PC-3 (cell line): ENCODE data around the gene CCNC. TPM values are rescaled to one million over a fixed set of nuclear protein-coding genes. Genes with fewer than 3 reads are reported as not detected.

ENCODE experiments used
- ATAC-seq: fragments of 200-7000 bp; cut with Tn5 transposase; 2 replicates; pipeline ENCODE4 v1.9.1; 2020; ENCODE audit warnings: mild to moderate bottlenecking, moderate library complexity
- BruUV-seq: library from RNA; stranded (reverse); fragments of 400-500 nt; replicated peaks from 2 replicates; lab custom pipeline; 2021; lab: Mats Ljungman, UMichigan
- CTCF ChIA-PET: fragments of 300-600 bp; sonication (Branson Sonifier 250); formaldehyde crosslinking; loops from one replicate; lab custom pipeline; 2022; ENCODE audit warnings: antibody characterized with exemption; lab: Charles Lee
- POLR2A ChIA-PET: fragments of 300-600 bp; sonication (Branson Sonifier 250); formaldehyde crosslinking; loops from one replicate; lab custom pipeline; 2022; ENCODE audit warnings: antibody characterized with exemption; ENCODE audit not compliant: unreplicated experiment; lab: Charles Lee
- DNase-seq: peaks from one replicate; pipeline ENCODE4 v3.0.0-alpha.2; 2015
- H2AFZ ChIP-seq: fragments of 300-600 bp; sonication (generic); 2 replicates; pipeline ENCODE4 v1.6.0; 2016; ENCODE audit warnings: antibody characterized with exemption, low read length
- H3F3A ChIP-seq: fragments of 300-600 bp; sonication (generic); one replicate; pipeline ENCODE4 v1.6.0; 2017; ENCODE audit warnings: antibody characterized with exemption, low read length, control low read depth, mild to moderate bottlenecking; ENCODE audit not compliant: unreplicated experiment
- H3K27ac ChIP-seq: fragments of 300-600 bp; sonication (generic); 2 replicates; pipeline ENCODE4 v1.5.1; 2016; ENCODE audit warnings: mild to moderate bottlenecking, low read length
- H3K27me3 ChIP-seq: fragments of 300-600 bp; sonication (generic); 2 replicates; pipeline ENCODE4 v1.6.1; 2016; ENCODE audit warnings: low read length, mixed read lengths
- H3K36me3 ChIP-seq: fragments of 300-600 bp; sonication (generic); 2 replicates; pipeline ENCODE4 v1.6.1; 2016; ENCODE audit warnings: low read depth, mixed run types, low read length, mixed read lengths
- H3K4me1 ChIP-seq: fragments of 300-600 bp; sonication (generic); 2 replicates; pipeline ENCODE4 v1.5.1; 2016; ENCODE audit warnings: low read length; ENCODE audit not compliant: insufficient read depth
- H3K4me2 ChIP-seq: fragments of 300-600 bp; sonication (generic); 2 replicates; pipeline ENCODE4 v1.6.0; 2016; ENCODE audit warnings: low read length
- H3K4me3 ChIP-seq: fragments of 300-600 bp; sonication (generic); 2 replicates; pipeline ENCODE4 v1.5.1; 2016; ENCODE audit warnings: mild to moderate bottlenecking, low read length, mixed read lengths
- H3K79me2 ChIP-seq: fragments of 300-600 bp; sonication (generic); 2 replicates; pipeline ENCODE4 v1.6.1; 2017; ENCODE audit warnings: low read length, mixed read lengths
- H3K9ac ChIP-seq: fragments of 300-600 bp; sonication (generic); 2 replicates; pipeline ENCODE4 v1.6.0; 2016; ENCODE audit warnings: mild to moderate bottlenecking, low read length
- H3K9me2 ChIP-seq: fragments of 300-600 bp; sonication (generic); replicated peaks from 2 replicates; pipeline ENCODE4 v1.6.1; 2016; ENCODE audit warnings: mixed run types, low read length, mixed read lengths
- H3K9me3 ChIP-seq: fragments of 300-600 bp; sonication (generic); 2 replicates; pipeline ENCODE4 v1.6.1; 2016; ENCODE audit warnings: low read length, mixed read lengths
- H4K20me1 ChIP-seq: fragments of 300-600 bp; sonication (generic); 2 replicates; pipeline ENCODE4 v1.6.1; 2016; ENCODE audit warnings: low read length, mixed read lengths
- EZH2 ChIP-seq: fragments of 300-600 bp; sonication (generic); IDR thresholded peaks from one replicate; pipeline ENCODE4 v1.6.1; 2017; ENCODE audit warnings: antibody characterized with exemption, mild to moderate bottlenecking, low read length; ENCODE audit not compliant: unreplicated experiment
- EZH2phosphoT487 ChIP-seq: fragments of 300-600 bp; sonication (generic); IDR thresholded peaks from 2 replicates; pipeline ENCODE4 v1.6.1; 2018; ENCODE audit warnings: mild to moderate bottlenecking, antibody characterized with exemption, low read length, borderline replicate concordance
- intact Hi-C: fragments of 100-400 bp; cut with micrococcal nuclease; formaldehyde crosslinking; loops from 2 replicates; pipeline ENCODE4 v1.9.0; 2023
- total RNA-seq: library from RNA; depleted of rRNA; stranded (reverse); fragments of >200 nt; gene quantifications from 2 replicates; pipeline ENCODE4 v1.2.3, GENCODE V29; 2014
- TF ChIP-seq, protein P1 (sequence below): fragments of 300-600 bp; sonication (generic); conservative IDR thresholded peaks from 2 replicates; pipeline ENCODE4 v1.5.1; 2017; ENCODE audit warnings: antibody characterized with exemption, low read depth, mild to moderate bottlenecking, low read length

CCNC gene
- total RNA-seq, 1 experiment from 2014 or later: 69.3 TPM

DNA sequence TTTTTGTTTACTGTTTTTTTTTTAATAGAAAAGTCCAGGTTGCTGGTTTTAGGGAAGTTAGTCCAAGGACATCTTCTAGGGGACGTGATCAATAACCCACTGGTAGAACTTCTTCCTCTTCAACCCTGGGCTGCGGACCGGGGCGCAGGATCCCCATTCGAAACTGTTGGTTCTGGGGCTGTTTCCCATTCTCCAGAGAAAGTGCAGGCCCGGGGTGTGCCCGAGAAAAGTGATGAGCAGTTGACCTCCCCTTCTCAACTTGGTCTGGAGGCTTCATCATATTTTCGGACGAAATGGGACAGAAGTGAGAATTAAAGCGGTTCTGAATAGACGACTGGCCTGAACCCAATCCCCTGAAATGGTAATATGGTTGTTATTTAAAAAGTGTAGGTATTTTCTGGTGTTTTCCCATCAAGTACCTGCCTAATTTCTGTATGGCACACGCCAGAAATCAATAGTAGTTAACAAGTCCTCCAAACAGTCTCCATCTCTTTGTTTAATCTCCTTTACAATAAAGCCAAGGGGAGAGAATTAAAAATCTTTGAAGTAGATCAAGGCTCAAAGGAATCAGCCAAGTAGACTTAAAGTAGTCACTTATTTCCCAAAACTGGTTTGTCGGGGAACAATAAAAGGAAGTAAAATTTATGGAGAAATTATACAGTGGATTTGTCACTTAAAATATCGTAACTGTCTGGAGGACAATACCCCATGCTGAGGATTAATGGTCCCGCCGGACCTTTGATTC lies 37.6 kb upstream of the CCNC start:
- Histone ChIP-seq H3K79me2 (no peaks in the 10 kb centered on the region), H4K20me1 (no peaks in the 10 kb centered on the region), H3K4me1 (no peaks in the 10 kb centered on the region), H3K4me2 (no peak overlapping the region), H3K9ac (no peak overlapping the region), H3K9me3 (no peaks in the 10 kb centered on the region), H2AFZ (no peak overlapping the region), H3K9me2 (no peaks in the 10 kb centered on the region), H3K4me3 (no peak overlapping the region), H3F3A (no peaks in the 10 kb centered on the region), H3K36me3 (no peaks in the 10 kb centered on the region), H3K27ac (no peak overlapping the region), H3K27me3 (peaks cover 47% of the 10 kb centered on the region)
- DNase-seq: no peak
- ChIA-PET POLR2A (no interaction called here), CTCF (no interaction called here)
- no peak for ATAC-seq
- intact Hi-C loops: no loop called here
- no peak for TF ChIP-seq EZH2
- TF ChIP-seq, protein P1, sequence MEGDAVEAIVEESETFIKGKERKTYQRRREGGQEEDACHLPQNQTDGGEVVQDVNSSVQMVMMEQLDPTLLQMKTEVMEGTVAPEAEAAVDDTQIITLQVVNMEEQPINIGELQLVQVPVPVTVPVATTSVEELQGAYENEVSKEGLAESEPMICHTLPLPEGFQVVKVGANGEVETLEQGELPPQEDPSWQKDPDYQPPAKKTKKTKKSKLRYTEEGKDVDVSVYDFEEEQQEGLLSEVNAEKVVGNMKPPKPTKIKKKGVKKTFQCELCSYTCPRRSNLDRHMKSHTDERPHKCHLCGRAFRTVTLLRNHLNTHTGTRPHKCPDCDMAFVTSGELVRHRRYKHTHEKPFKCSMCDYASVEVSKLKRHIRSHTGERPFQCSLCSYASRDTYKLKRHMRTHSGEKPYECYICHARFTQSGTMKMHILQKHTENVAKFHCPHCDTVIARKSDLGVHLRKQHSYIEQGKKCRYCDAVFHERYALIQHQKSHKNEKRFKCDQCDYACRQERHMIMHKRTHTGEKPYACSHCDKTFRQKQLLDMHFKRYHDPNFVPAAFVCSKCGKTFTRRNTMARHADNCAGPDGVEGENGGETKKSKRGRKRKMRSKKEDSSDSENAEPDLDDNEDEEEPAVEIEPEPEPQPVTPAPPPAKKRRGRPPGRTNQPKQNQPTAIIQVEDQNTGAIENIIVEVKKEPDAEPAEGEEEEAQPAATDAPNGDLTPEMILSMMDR: no peak
- no peak for TF ChIP-seq EZH2phosphoT487
- no TSS peak for BruUV-seq

DNA sequence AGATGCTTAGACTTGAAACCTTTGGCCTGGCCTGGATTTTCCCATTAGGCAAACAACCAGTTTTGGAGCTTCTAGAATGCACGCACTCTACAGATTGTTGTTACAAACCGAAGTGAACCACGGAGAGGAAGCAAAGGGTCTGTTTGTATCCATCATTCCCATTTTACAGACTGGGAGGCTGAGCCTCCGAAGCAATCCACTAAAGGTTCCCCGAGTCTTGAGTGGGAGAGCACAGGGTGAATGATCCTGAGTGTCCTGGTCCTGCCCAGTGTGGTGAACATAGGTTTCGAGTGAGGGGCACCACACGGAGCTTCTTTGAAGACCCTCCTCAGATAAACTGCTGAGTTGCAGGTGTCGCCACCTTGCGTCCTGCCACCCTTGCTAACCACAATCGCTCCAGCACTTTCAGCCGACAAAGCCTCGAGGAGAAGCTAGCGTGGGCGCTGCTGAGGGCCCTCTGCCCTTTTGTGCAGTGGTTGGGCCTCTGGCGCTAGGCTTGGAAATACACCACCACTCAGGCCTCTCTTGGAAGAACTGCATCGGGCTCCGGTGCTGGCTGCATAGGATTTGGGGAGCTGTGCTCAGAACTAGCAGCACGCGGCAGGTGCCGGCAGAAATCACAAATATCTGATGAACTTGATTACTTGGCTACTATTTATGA lies 36.7 kb upstream of the CCNC start:
- DNase-seq (no peak), ATAC-seq (no peak)
- CTCF ChIA-PET: no interaction called here
- Histone ChIP-seq H3K9ac (no peak overlapping the region), H3F3A (no peaks in the 10 kb centered on the region), H4K20me1 (no peaks in the 10 kb centered on the region), H3K27me3 (peaks cover 53% of the 10 kb centered on the region), H3K36me3 (no peaks in the 10 kb centered on the region), H3K4me3 (no peak overlapping the region), H3K4me1 (no peaks in the 10 kb centered on the region), H3K9me3 (no peaks in the 10 kb centered on the region), H3K4me2 (no peak overlapping the region), H3K27ac (no peak overlapping the region), H3K79me2 (no peaks in the 10 kb centered on the region), H3K9me2 (no peaks in the 10 kb centered on the region), H2AFZ (no peak overlapping the region)
- intact Hi-C loops: no loop called here
- POLR2A ChIA-PET: no interaction called here
- no TSS peak for BruUV-seq
- no peak for TF ChIP-seq EZH2phosphoT487
- TF ChIP-seq, protein P1: no peak
- TF ChIP-seq EZH2: no peak
